ENCODE measurements around the gene DPY19L3. TPM values are rescaled to one million over a fixed set of nuclear protein-coding genes. Genes with fewer than 3 reads are reported as not detected.
"Not testable (repeated sequence)": the region's sequence is repeated elsewhere in the genome, so short reads cannot be mapped to it uniquely, and the experiment has no call there.

The DPY19L3 gene
- total RNA-seq, 1 experiment from 2014 or later = 27.8 TPM

GRCh38 chr19:32372726-32373517, 32.6 kb upstream of the DPY19L3 start:
- ChIA-PET CTCF (no interaction called here), POLR2A (no interaction called here)
- Histone ChIP-seq H3K27ac (ENCODE audit: low read length) (peak overlapping the region; percentile 95), H3K27me3 (ENCODE audit: control insufficient read depth, insufficient read depth, low read length) (no peaks in the 10 kb centered on the region), H3K36me3 (ENCODE audit: control insufficient read depth, insufficient read depth, low read length) (peaks cover 11% of the 10 kb centered on the region), H3K9me3 (ENCODE audit: control insufficient read depth, insufficient read depth, low read depth, low read length) (peaks cover 5% of the 10 kb centered on the region; the same call in 1 of the 2 replicates), H3K4me3 (ENCODE audit: low read depth in 2 of 2, low read length in 2 of 2) (peak overlapping the region; percentile 2 to 48; a peak in 3 of 4 replicates), H3K4me1 (ENCODE audit: control insufficient read depth, insufficient read depth, low read length) (peaks cover 37% of the 10 kb centered on the region)
- DNase-seq (ENCODE audit: low read depth, low spot score) (peak; percentile 15), ATAC-seq (peak; percentile 75)
- no TSS peak for BruUV-seq (replicated peaks)
- in situ Hi-C loops (cut with HindIII; ENCODE audit: low pct_unique_long_range_greater_than_20kb, low sequenced_read_pairs) (no loop called here), intact Hi-C loops (cut with micrococcal nuclease; ENCODE audit: unreplicated experiment) (no loop called here)
- TF ChIP-seq REST (IDR thresholded peaks at IDR 0.05; ENCODE audit: insufficient read depth in 1 of 2, low read depth in 2 of 2, low read length in 1 of 2) (peak in 1 of 2 experiments; percentile 29; a peak in 1 of 4 replicates), TCF7L2 (IDR thresholded peaks at IDR 0.05; ENCODE audit: low read depth, low read length) (no peak), SIN3A (IDR thresholded peaks at IDR 0.05; ENCODE audit: borderline replicate concordance, insufficient read depth, low read depth, low read length) (no peak), POLR2AphosphoS5 (IDR thresholded peaks at IDR 0.05; ENCODE audit: low read depth, low read length) (peak; percentile 17; the same call in 1 of the 2 replicates)
- TF ChIP-seq, protein P1, sequence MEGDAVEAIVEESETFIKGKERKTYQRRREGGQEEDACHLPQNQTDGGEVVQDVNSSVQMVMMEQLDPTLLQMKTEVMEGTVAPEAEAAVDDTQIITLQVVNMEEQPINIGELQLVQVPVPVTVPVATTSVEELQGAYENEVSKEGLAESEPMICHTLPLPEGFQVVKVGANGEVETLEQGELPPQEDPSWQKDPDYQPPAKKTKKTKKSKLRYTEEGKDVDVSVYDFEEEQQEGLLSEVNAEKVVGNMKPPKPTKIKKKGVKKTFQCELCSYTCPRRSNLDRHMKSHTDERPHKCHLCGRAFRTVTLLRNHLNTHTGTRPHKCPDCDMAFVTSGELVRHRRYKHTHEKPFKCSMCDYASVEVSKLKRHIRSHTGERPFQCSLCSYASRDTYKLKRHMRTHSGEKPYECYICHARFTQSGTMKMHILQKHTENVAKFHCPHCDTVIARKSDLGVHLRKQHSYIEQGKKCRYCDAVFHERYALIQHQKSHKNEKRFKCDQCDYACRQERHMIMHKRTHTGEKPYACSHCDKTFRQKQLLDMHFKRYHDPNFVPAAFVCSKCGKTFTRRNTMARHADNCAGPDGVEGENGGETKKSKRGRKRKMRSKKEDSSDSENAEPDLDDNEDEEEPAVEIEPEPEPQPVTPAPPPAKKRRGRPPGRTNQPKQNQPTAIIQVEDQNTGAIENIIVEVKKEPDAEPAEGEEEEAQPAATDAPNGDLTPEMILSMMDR (IDR thresholded peaks at IDR 0.05) = no peak

DNA sequence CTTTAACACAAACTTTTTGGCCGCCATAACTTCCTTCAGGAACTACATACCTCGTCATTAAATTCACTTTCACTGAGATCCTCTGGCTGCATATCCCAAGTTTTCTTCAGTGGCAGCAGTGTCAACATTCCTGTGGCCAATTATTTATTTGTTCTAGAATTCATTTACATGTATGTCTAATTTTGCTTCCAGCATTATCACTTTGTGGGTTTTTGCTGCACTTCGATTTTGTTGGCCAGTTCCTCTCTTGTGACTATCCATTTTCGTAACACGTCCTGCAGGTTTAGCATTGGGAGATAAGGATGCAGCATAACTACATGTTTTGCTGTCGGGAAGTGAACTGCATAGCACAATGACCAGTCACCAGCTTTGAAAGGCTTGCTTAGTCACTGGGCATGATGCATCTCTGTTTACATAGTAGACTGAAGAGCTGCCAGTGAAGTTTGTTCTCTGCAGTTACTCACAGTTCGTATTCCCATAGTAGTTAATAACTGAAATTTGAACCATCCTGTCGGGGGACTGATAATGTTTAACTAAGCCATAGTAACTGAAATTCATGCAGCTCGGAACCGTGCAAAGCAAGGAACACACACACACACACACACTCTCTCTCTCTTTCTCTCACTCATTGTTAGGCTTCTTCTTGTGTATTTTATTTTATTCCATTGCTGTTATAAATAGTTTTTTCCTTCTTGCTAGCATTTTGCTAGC, 31.8 kb upstream of the DPY19L3 start:
- TF ChIP-seq, protein P1 (IDR thresholded peaks at IDR 0.05) = no peak
- TF ChIP-seq TCF7L2 (IDR thresholded peaks at IDR 0.05; ENCODE audit: low read depth, low read length) (peak; percentile 96), REST (IDR thresholded peaks at IDR 0.05; ENCODE audit: insufficient read depth in 1 of 2, low read depth in 2 of 2, low read length in 1 of 2) (peak in 1 of 2 experiments; percentile 8; a peak in 1 of 4 replicates), POLR2AphosphoS5 (IDR thresholded peaks at IDR 0.05; ENCODE audit: low read depth, low read length) (peak; percentile 79), SIN3A (IDR thresholded peaks at IDR 0.05; ENCODE audit: borderline replicate concordance, insufficient read depth, low read depth, low read length) (0 out of 2 replicates have a peak, but pooled peaks have one; percentile 44)
- DNase-seq (ENCODE audit: low read depth, low spot score) = peak; percentile 100
- ChIA-PET CTCF (interaction anchor here (0.7 kb wide), 1 partner anchor 51 kb away, joined by 5 read pairs; no protein-coding TSS in a partner anchor), POLR2A (interaction anchor here (0.6 to 0.7 kb wide), 3 partner anchors 32 to 736 kb away, joined by 3 to 7 read pairs (median 4); partner anchors contain the start of gene DPY19L3)
- intact Hi-C loops (cut with micrococcal nuclease; ENCODE audit: unreplicated experiment) = no loop called here
- H3K4me3 ChIP-seq (ENCODE audit: low read depth in 2 of 2, low read length in 2 of 2) = peak overlapping the region; percentile 2 to 48; a peak in 3 of 4 replicates
- peaks cover 5% of the 10 kb centered on the region; the same call in 1 of the 2 replicates for H3K9me3 ChIP-seq (ENCODE audit: control insufficient read depth, insufficient read depth, low read depth, low read length)
- H3K27me3 ChIP-seq (ENCODE audit: control insufficient read depth, insufficient read depth, low read length) = no peaks in the 10 kb centered on the region
- H3K27ac ChIP-seq (ENCODE audit: low read length) = peak overlapping the region; percentile 95
- BruUV-seq (replicated peaks) = no TSS peak
- H3K36me3 ChIP-seq (ENCODE audit: control insufficient read depth, insufficient read depth, low read length) = peaks cover 14% of the 10 kb centered on the region
- in situ Hi-C loops (cut with HindIII; ENCODE audit: low pct_unique_long_range_greater_than_20kb, low sequenced_read_pairs) = no loop called here
- ATAC-seq = peak; percentile 98
- H3K4me1 ChIP-seq (ENCODE audit: control insufficient read depth, insufficient read depth, low read length) = peaks cover 35% of the 10 kb centered on the region

GRCh38 chr19:32374362-32374761, 31.2 kb upstream of the DPY19L3 start:
- intact Hi-C loops (cut with micrococcal nuclease; ENCODE audit: unreplicated experiment); H3K27me3 ChIP-seq (ENCODE audit: control insufficient read depth, insufficient read depth, low read length); BruUV-seq (replicated peaks); ATAC-seq; H3K4me3 ChIP-seq (ENCODE audit: low read depth in 2 of 2, low read length in 2 of 2); in situ Hi-C loops (cut with HindIII; ENCODE audit: low pct_unique_long_range_greater_than_20kb, low sequenced_read_pairs); DNase-seq (ENCODE audit: low read depth, low spot score); H3K9me3 ChIP-seq (ENCODE audit: control insufficient read depth, insufficient read depth, low read depth, low read length): not testable (repeated sequence)
- ChIA-PET POLR2A (interaction anchor here (0.6 to 0.7 kb wide), 3 partner anchors 11 to 57 kb away, joined by 3 to 8 read pairs (median 7); partner anchors contain the start of gene DPY19L3), CTCF (interaction anchor here (0.6 to 0.7 kb wide), 2 partner anchors 51 to 1679 kb away, joined by 3 to 5 read pairs; no protein-coding TSS in a partner anchor)
- peaks cover 35% of the 10 kb centered on the region for H3K4me1 ChIP-seq (ENCODE audit: control insufficient read depth, insufficient read depth, low read length)
- H3K36me3 ChIP-seq (ENCODE audit: control insufficient read depth, insufficient read depth, low read length) = peaks cover 15% of the 10 kb centered on the region
- peak overlapping the region; percentile 95 for H3K27ac ChIP-seq (ENCODE audit: low read length)
